ENCODE data around the gene RUVBL1. TPM values are rescaled to one million over a fixed set of nuclear protein-coding genes. Genes with fewer than 3 reads are reported as not detected.

The RUVBL1 gene
- total and polyA plus RNA-seq, 10 of the 15 experiments (the other 5 are each of a cell fraction or from before 2014, with no cell fraction given), result 15.2 to 142 (median 84.2) TPM

- no peak overlapping the region for H3K27ac ChIP-seq (ENCODE audit: control insufficient read depth, insufficient read depth)
- TF ChIP-seq BCLAF1 (IDR thresholded peaks at IDR 0.05) (no peak), POLR2A (IDR thresholded peaks at IDR 0.05; ENCODE audit: low read depth, low read length) (peak; percentile 55), EGR1 (IDR thresholded peaks at IDR 0.05; ENCODE audit: borderline replicate concordance in 1 of 2, low read depth in 2 of 2, low read length in 2 of 2) (no peak)
- intact Hi-C loops (cut with micrococcal nuclease; ENCODE audit: unreplicated experiment) (no loop called here), in situ Hi-C loops (cut with MboI) (no loop called here)
- CTCF ChIA-PET, result interaction anchor here (1.0 to 2.6 kb wide), 4 partner anchors 14 to 61 kb away, joined by 3 to 13 read pairs (median 4); no protein-coding TSS in a partner anchor
- WGBS (ENCODE audit: insufficient coverage, insufficient replicate concordance, low lambda C conversion rate, missing lambda C conversion rate), result 88% methylated on average over 6 of the region's 6 CpGs
- no peaks in the 10 kb centered on the region for H3K9me3 ChIP-seq (replicated peaks; ENCODE audit: control insufficient read depth, insufficient read depth, low read length)
- H3K79me2 ChIP-seq (ENCODE audit: control insufficient read depth, insufficient read depth, low read length), result no peaks in the 10 kb centered on the region
- no peaks in the 10 kb centered on the region for H3K27me3 ChIP-seq (replicated peaks in 1 of 2; ENCODE audit: control insufficient read depth in 2 of 2, insufficient read depth in 2 of 2, low read length in 1 of 2)
- 0 out of 2 replicates have a peak, but pooled peaks cover 3% of the 10 kb centered on the region for H4K20me1 ChIP-seq (ENCODE audit: control insufficient read depth, insufficient read depth)
- peaks cover 32 to 36% of the 10 kb centered on the region in 2 experiments for H3K36me3 ChIP-seq (ENCODE audit: control insufficient read depth in 2 of 2, insufficient read depth in 2 of 2, low read length in 1 of 2)
- SMC1A ChIA-PET (ENCODE audit: uncharacterized antibody, unreplicated experiment), result interaction anchor here (0.9 to 1.1 kb wide), 2 partner anchors 8 to 20 kb away, joined by 3 read pairs; no protein-coding TSS in a partner anchor
- ATAC-seq (no peak), DNase-seq (ENCODE audit: low read depth, low spot score) (no peak), FAIRE-seq (no peak)
- POLR2A ChIA-PET, result no interaction called here
- no peak overlapping the region for H2AFZ ChIP-seq (ENCODE audit: control insufficient read depth, low read depth, low read length)
- no peak overlapping the region for H3K9ac ChIP-seq (ENCODE audit: control insufficient read depth, insufficient read depth, low read length)
- H3K4me2 ChIP-seq (ENCODE audit: control insufficient read depth, insufficient read depth), result no peak overlapping the region
- RAD21 ChIA-PET (ENCODE audit: unreplicated experiment), result no interaction called here
- peaks cover 4% of the 10 kb centered on the region for H3K4me1 ChIP-seq (ENCODE audit: control insufficient read depth, insufficient read depth, low read length)
- H3K4me3 ChIP-seq, result no peak overlapping the region
- BruUV-seq (replicated peaks), result no TSS peak
Observed at GRCh38 chr3:128073185-128073725, 50.4 kb downstream of the RUVBL1 start.
